Lower leg skin (tissue), 4 donors: ENCODE measurements around the gene TK2. TPM values are rescaled to one million over a fixed set of nuclear protein-coding genes. Genes with fewer than 3 reads are reported as not detected.

ENCODE experiments used
- DNase-seq, 2 donors: peaks; one replicate each; pipeline ENCODE4 v3.0.0-alpha.2; 2019; ENCODE audit warnings: low spot score in 2 of 2
- H3K4me3 ChIP-seq: fragments of 200-600 bp; sonication (generic); 2 replicates; pipeline ENCODE4 v1.5.1; 2017; ENCODE audit warnings: mild to moderate bottlenecking, low read depth; ENCODE audit not compliant: poor library complexity, severe bottlenecking
- POLR2A ChIP-seq, 2 donors: fragments of 450-650 bp; IDR thresholded peaks; one replicate each; pipeline ENCODE4 v1.6.1; 2016 to 2017; ENCODE audit warnings: antibody characterized with exemption in 2 of 2, mild to moderate bottlenecking in 1 of 2, moderate library complexity in 1 of 2
- WGBS, 2 donors: methylation state at CpG; one replicate each; pipeline ENCODE4 v1.1.5; 2018; 5-methylcytosine and 5-hydroxymethylcytosine counted together
- intact Hi-C: fragments of 100-400 bp; cut with DNase I; formaldehyde crosslinking; loops from one replicate; pipeline ENCODE4 v1.15.0; 2023; ENCODE audit warnings: low total_unique reads
- total RNA-seq, 4 donors: library from RNA; depleted of rRNA; stranded (reverse); fragments of >200 nt; gene quantifications; one replicate each; pipeline ENCODE4 v1.1.0, GENCODE V29; 2016
- TF ChIP-seq, protein P1 (sequence below), 3 donors: fragments of 450-650 bp; IDR thresholded peaks; one replicate each; pipeline ENCODE4 v1.5.1; 2016; ENCODE audit warnings: antibody characterized with exemption in 3 of 3, mild to moderate bottlenecking in 3 of 3, moderate library complexity in 2 of 3

Gene TK2
- total RNA-seq, 4 donors from 2014 or later: 15.3 to 28.3 (median 22.6) TPM

DNA sequence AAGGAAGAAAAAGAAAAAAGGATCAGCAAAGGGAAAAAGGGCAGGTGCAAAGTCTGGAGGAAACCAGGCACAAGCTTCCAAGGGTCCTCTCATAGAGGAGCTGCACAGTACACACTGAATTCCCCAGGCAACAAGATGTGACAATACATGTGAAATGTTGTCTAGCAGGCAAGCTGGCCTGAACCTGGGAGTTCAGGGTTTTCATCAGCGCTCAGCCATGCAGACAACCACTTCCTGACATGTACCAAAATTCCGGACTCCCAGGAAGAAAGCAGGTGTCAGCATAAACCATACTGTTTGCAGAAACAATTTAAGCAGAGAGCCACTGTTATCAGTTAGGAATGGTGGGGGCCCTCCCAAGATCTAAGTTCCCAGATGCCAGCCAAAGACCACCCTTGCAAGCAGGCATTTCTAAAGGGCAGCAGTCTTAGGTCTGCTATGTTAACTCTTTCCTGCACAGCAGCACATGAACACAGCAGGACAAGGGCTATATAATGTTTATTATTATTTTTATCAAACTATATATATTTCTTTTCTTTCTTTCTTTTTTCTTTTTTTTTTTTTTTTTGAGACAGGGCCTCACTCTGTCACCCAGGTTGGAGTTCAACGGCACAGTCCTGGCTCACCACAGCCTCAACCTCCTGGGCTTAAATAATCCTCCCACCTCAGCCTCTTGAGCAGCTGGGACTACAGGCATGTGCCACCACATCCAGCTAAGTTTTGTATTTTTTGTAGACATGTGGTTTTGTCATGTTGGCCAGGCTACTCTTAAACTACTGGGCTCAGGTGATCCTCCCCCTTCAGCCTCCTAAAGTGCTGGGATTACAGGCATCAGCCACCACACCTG is 10.1 kb downstream of the TK2 start:
- H3K4me3 ChIP-seq: no peak overlapping the region
- TF ChIP-seq, protein P1, sequence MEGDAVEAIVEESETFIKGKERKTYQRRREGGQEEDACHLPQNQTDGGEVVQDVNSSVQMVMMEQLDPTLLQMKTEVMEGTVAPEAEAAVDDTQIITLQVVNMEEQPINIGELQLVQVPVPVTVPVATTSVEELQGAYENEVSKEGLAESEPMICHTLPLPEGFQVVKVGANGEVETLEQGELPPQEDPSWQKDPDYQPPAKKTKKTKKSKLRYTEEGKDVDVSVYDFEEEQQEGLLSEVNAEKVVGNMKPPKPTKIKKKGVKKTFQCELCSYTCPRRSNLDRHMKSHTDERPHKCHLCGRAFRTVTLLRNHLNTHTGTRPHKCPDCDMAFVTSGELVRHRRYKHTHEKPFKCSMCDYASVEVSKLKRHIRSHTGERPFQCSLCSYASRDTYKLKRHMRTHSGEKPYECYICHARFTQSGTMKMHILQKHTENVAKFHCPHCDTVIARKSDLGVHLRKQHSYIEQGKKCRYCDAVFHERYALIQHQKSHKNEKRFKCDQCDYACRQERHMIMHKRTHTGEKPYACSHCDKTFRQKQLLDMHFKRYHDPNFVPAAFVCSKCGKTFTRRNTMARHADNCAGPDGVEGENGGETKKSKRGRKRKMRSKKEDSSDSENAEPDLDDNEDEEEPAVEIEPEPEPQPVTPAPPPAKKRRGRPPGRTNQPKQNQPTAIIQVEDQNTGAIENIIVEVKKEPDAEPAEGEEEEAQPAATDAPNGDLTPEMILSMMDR (IDR thresholded peaks at IDR 0.05): no peak
- TF ChIP-seq POLR2A (IDR thresholded peaks at IDR 0.05): no peak
- intact Hi-C loops: loop anchor here (10.0 kb wide), 1 partner anchor 1805 kb away; no protein-coding TSS in a partner anchor
- 68 to 88% methylated on average over 3 of the region's 3 CpGs for WGBS, 2 donors
- peak in 1 of 2 donors; percentile 56 for DNase-seq

- DNase-seq: peak in 1 of 2 donors; percentile 48
- WGBS, 2 donors: 77 to 86% methylated on average over 5 of the region's 5 CpGs
- H3K4me3 ChIP-seq: no peak overlapping the region
- intact Hi-C loops: no loop called here
- TF ChIP-seq POLR2A (IDR thresholded peaks at IDR 0.05): no peak
These were observed 11.0 kb downstream of the TK2 start for GRCh38 chr16:66538910-66539309.

GRCh38 chr16:66537236-66537635 is 12.7 kb downstream of the TK2 start:
- DNase-seq: peak in 1 of 2 donors; percentile 70
- WGBS, 2 donors: 93 to 94% methylated on average over 2 of the region's 2 CpGs
- TF ChIP-seq, protein P1 (IDR thresholded peaks at IDR 0.05): no peak
- TF ChIP-seq POLR2A (IDR thresholded peaks at IDR 0.05): no peak
- intact Hi-C loops: no loop called here
- H3K4me3 ChIP-seq: no peak overlapping the region

- 88 to 94% methylated on average over 4 of the region's 4 CpGs for WGBS, 2 donors
- intact Hi-C loops: no loop called here
- H3K4me3 ChIP-seq: no peak overlapping the region
- DNase-seq: peak in 1 of 2 donors; percentile 53
- no peak for TF ChIP-seq POLR2A (IDR thresholded peaks at IDR 0.05)
These were observed 13.4 kb downstream of the TK2 start for GRCh38 chr16:66536525-66536924.

- WGBS, 2 donors: 57 to 97% methylated on average over 1 of the region's 1 CpG
- intact Hi-C loops: no loop called here
These were observed 15.5 kb downstream of the TK2 start for GRCh38 chr16:66534376-66534799.

DNA sequence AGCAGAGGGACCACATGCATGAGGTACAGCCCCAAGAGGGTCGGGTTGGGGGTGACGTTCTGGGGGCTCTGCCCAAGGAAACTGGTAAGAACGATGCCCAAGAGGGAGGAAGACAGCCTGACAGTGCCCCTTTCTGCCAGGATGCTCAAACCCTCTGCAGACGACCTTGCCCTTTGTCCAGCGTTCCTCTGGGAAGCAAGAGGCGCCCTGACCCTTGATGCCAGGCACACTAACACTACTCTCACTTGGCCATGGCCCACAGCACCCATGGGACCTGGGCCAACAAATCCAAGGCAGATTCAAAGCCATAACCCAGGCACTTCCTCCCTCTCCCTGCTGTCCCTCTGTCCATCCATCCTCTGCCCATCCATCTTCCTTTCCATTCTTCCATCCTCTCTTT is 20.4 kb downstream of the TK2 start:
- 94 to 96% methylated on average over 6 of the region's 6 CpGs for WGBS, 2 donors
- DNase-seq: no peak
- intact Hi-C loops: no loop called here
- H3K4me3 ChIP-seq: no peak overlapping the region
- TF ChIP-seq, protein P1 (IDR thresholded peaks at IDR 0.05): no peak
- no peak for TF ChIP-seq POLR2A (IDR thresholded peaks at IDR 0.05)

More at GRCh38 chr16:66534376-66534799, 15.5 kb downstream of the TK2 start:
- TF ChIP-seq POLR2A (IDR thresholded peaks at IDR 0.05): no peak
- TF ChIP-seq, protein P1 (IDR thresholded peaks at IDR 0.05): no peak
- peak in 1 of 2 donors; percentile 23 for DNase-seq
- H3K4me3 ChIP-seq: no peak overlapping the region
